Measurements from ENCODE around the gene TNFRSF12A. TPM values are rescaled to one million over a fixed set of nuclear protein-coding genes. Genes with fewer than 3 reads are reported as not detected.
A peak's percentile ranks its signal among the peaks of the same experiment; 100 is the strongest.

TNFRSF12A gene
- polyA plus RNA-seq, 3 donors: 23.7 to 149 (median 50.2) TPM

DNA sequence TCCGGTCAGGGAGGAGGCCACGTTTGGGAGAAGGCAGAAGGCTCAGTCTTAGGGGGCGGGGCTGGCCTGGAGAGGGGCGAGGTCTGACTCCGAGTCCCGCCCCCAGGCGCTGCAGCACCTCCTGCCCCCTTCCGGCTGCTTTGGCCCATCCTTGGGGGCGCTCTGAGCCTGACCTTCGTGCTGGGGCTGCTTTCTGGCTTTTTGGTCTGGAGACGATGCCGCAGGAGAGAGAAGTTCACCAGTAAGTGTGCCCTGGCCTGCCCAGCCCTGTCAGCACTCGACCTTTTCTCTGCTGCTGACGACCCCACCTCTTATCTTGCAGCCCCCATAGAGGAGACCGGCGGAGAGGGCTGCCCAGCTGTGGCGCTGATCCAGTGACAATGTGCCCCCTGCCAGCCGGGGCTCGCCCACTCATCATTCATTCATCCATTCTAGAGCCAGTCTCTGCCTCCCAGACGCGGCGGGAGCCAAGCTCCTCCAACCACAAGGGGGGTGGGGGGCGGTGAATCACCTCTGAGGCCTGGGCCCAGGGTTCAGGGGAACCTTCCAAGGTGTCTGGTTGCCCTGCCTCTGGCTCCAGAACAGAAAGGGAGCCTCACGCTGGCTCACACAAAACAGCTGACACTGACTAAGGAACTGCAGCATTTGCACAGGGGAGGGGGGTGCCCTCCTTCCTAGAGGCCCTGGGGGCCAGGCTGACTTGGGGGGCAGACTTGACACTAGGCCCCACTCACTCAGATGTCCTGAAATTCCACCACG, 1.5 kb downstream of the TNFRSF12A start:
- WGBS, 3 donors: 17 to 20% (median 19%) methylated on average over 25 of the region's 25 CpGs
- peak overlapping the region; percentile 65 for H3K27ac ChIP-seq (ENCODE audit: low read depth, low read length)

- WGBS, 3 donors: 13 to 23% (median 19%) methylated on average over 8 of the region's 8 CpGs
These were observed 2.1 kb downstream of the TNFRSF12A start for GRCh38 chr16:3022208-3022683.

GRCh38 chr16:3022684-3023414, 2.7 kb downstream of the TNFRSF12A start:
- peak overlapping the region; percentile 62 for H3K27ac ChIP-seq (ENCODE audit: low read depth, low read length)
- 31 to 49% (median 33%) methylated on average over 8 of the region's 8 CpGs for WGBS, 3 donors

More at GRCh38 chr16:3022208-3022683, 2.1 kb downstream of the TNFRSF12A start:
- peak overlapping the region; percentile 65 for H3K27ac ChIP-seq (ENCODE audit: low read depth, low read length)

GRCh38 chr16:3023415-3023668, 3.2 kb downstream of the TNFRSF12A start:
- WGBS, 3 donors: 28 to 31% (median 31%) methylated on average over 6 of the region's 6 CpGs
- H3K27ac ChIP-seq (ENCODE audit: low read depth, low read length): peak overlapping the region; percentile 62

- H3K27ac ChIP-seq (ENCODE audit: low read depth, low read length): peak within 1 kb of the TSS; percentile 62
- 1% methylated on average over 65 to 69 of the region's 69 CpGs for WGBS, 3 donors
These were observed 3.7 kb downstream of the TNFRSF12A start, which contains the start of the genes HCFC1R1 and THOC6 for GRCh38 chr16:3023669-3024478. TSS of gene HCFC1R1 (minus strand) at chr16:3023942. CDS start at chr16:3023941, 1 bp downstream. TSS of gene THOC6 (plus strand) at chr16:3024035. CDS start at chr16:3024327, 292 bp downstream.

DNA sequence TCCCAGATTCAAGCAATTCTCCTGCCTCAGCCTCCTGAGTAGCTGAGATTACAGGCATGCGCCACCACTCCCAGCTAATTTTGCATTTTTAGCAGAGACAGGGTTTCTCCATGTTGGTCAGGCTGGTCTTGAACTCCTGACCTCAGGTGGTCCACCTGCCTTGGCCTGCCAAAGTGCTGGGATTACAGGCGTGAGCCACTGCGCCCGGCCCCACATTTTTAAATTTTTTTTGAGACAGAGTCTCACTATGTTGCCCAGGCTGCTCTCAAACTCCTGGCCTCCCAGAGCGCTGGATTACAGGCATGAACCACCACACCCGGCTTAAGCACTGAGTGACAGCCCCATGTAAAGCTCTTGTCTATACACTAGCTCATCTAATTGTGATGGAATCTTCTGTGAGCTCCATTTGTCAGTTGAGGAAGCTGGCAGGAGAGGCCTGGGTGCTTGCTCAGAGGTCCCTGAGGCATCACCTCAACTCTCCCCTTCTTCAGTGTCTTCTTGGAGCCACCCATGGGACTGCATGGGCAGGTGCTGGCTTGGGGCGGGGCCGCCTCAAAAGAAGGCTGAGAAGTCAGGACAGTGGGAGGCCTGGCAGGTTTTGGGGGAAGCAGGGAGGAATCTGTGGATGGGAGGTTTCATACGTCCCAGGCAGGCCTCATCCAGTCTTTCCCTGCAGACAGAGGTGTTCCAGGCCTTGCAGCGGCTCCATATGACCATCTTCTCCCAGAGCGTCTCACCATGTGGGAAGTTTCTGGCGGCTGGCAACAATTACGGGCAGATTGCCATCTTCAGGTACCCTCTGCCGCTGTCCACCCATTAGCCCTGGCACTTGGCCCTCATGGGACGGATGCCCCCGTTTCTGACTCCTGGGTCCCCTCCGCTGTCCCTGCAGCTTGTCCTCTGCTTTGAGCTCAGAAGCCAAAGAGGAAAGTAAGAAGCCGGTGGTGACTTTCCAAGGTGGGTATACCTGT, 5.1 kb downstream of the TNFRSF12A start:
- 89 to 97% (median 96%) methylated on average over 18 of the region's 18 CpGs for WGBS, 3 donors

GRCh38 chr16:3026003-3026378, 5.8 kb downstream of the TNFRSF12A start:
- 93 to 95% (median 94%) methylated on average over 8 of the region's 8 CpGs for WGBS, 3 donors
- H3K27ac ChIP-seq (ENCODE audit: low read depth, low read length): no peak overlapping the region

More for the DNA sequence above, 5.1 kb downstream of the TNFRSF12A start:
- H3K27ac ChIP-seq (ENCODE audit: low read depth, low read length): no peak overlapping the region

DNA sequence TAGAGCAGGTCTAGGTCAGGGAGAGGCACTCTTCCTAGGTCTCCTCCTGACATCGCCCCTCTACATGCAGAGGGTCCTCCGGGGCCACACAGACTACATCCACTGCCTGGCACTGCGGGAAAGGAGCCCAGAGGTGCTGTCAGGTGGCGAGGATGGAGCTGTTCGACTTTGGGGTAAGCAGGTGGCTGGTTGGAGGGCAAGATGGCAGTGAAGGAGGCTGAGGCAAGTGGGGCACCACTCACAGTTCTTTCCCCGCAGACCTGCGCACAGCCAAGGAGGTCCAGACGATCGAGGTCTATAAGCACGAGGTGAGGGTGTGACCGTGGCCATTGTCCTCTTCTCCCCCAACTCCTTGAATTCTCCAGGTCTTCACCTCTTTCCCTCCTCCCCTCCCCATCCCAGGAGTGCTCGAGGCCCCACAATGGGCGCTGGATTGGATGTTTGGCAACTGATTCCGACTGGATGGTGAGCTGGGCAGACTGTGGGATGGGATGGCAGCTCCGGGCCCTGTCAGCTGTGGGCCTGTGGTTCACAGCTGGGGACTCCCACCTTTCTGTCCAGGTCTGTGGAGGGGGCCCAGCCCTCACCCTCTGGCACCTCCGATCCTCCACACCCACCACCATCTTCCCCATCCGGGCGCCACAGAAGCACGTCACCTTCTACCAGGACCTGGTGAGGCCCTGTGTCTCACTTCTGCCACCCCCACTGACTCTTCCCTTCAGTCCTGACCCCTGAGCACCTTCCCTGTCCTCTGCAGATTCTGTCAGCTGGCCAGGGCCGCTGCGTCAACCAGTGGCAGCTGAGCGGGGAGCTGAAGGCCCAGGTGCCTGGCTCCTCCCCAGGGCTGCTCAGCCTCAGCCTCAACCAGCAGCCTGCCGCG, 6.7 kb downstream of the TNFRSF12A start:
- WGBS, 3 donors: 92 to 96% (median 96%) methylated on average over 23 to 24 of the region's 24 CpGs
- no peak overlapping the region for H3K27ac ChIP-seq (ENCODE audit: low read depth, low read length)

- H3K27ac ChIP-seq (ENCODE audit: low read depth, low read length): no peak overlapping the region
- WGBS, 3 donors: 80 to 93% (median 90%) methylated on average over 8 of the region's 8 CpGs
These were observed 7.3 kb downstream of the TNFRSF12A start for GRCh38 chr16:3027489-3027795.

DNA sequence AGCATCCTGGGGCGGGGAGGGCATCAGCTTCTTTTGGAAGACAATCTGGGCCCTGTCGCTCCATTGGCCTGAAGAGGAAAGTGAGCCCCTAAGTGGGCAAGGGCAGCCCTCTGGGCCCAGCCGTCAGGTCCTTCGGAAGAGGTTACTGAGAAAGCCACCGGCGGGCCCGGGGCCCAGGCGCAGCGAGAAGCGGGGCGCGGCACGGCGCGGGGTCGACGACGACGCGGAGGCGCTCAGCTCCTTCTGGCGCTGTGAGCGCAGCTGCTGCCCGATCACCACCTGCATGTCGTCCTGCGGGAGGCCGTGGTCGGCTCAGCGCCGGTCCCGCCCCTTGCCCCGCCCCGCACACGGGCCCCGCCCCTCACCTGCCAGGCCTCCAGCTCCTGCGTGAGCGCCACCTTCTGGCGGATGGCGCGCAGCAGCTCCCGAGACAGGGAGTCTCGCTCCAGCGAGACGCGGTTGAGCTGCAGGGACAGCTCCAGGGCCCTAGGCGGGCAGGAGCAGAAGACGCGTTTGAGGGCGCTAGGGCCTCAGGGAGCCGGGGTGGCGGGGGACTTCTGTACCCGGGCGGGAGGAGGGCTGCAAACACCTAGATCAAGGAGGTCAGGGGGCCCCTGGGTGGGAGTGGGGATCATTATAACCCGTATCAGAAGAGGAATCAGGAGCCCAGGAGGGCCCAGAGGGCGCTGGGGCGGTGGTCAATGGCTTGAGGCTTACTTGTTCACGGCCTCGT, 8.0 kb downstream of the TNFRSF12A start:
- H3K27ac ChIP-seq (ENCODE audit: low read depth, low read length): no peak overlapping the region
- 10 to 26% (median 25%) methylated on average over 55 to 58 of the region's 58 CpGs for WGBS, 3 donors

- 28 to 53% (median 43%) methylated on average over 12 to 15 of the region's 15 CpGs for WGBS, 3 donors
- H3K27ac ChIP-seq (ENCODE audit: low read depth, low read length): no peak overlapping the region
These were observed 8.7 kb downstream of the TNFRSF12A start for GRCh38 chr16:3028716-3029319.

GRCh38 chr16:3029491-3030221, 9.5 kb downstream of the TNFRSF12A start:
- no peak overlapping the region for H3K27ac ChIP-seq (ENCODE audit: low read depth, low read length)
- WGBS, 3 donors: 8 to 63% (median 9%) methylated on average over 48 to 59 of the region's 59 CpGs

GRCh38 chr16:3030222-3031212, 10.3 kb downstream of the TNFRSF12A start:
- 77 to 87% (median 80%) methylated on average over 33 of the region's 33 CpGs for WGBS, 3 donors
- H3K27ac ChIP-seq (ENCODE audit: low read depth, low read length): no peak overlapping the region

DNA sequence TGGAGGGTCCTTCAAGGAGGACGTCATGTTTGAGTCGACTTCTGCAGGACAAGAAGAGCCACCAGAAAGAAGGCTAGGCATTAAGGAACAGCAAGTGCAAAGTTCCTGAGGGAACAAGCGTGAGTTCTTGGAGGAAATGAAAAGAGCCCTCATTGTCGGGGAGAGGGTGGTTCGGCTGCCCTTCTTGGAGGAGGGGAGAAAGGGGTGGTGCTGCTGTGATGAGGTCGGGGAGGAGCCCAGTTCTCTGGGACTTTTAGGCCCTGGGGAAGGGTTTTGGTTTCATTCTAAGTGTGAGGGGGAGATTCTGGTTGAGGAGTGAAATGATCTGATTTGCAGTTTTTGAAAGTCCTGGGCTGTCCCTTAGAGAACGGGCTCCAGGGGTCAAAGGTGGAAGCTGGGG, 12.5 kb downstream of the TNFRSF12A start:
- H3K27ac ChIP-seq (ENCODE audit: low read depth, low read length): no peak overlapping the region
- WGBS, 3 donors: 33 to 67% (median 35%) methylated on average over 7 of the region's 7 CpGs

Data from adipose tissue (tissue), 3 donors.